ENCODE measurements around the gene PRDM11.

PRDM11 gene

DNA sequence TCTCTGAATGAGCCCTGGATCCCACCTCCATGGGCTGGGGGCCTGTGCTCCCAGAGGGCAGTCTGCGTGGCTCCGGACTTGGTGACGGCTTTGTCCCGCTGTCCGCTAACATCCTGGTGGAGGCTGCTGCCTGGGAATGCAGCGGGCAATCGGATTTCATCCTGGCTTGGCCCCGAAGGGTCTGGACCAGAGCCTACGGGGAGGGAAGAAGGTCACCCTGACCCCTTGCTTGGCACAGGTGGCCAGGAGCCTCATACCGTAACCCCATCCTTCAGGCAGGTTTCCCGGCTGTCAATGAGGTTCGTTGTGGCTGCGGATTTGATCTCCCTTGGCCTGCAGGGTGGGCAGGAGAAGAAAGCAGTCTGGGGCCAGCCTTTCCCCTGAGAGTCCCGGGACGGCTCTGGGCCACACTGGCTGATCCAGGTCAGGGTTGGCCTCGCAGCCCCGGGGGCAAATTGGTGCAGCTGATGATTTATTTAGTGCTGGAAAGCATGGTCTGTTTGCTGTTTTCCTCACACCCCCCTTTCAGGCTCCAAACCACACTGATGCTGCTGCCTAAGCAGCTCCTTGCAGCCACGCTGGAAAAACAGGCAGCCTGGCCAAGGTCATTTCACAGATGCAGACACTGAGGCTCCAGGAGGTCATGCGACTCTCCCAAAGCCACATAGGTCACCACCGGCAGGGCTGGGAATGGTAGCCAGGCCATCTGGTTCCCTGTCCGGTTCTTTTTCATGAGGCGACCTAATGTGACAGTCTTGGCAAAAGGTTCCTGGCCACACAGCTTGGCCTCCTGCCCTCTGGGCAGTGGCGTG, 15.0 kb downstream of the PRDM11 start:
- TF ChIP-seq, protein P1, sequence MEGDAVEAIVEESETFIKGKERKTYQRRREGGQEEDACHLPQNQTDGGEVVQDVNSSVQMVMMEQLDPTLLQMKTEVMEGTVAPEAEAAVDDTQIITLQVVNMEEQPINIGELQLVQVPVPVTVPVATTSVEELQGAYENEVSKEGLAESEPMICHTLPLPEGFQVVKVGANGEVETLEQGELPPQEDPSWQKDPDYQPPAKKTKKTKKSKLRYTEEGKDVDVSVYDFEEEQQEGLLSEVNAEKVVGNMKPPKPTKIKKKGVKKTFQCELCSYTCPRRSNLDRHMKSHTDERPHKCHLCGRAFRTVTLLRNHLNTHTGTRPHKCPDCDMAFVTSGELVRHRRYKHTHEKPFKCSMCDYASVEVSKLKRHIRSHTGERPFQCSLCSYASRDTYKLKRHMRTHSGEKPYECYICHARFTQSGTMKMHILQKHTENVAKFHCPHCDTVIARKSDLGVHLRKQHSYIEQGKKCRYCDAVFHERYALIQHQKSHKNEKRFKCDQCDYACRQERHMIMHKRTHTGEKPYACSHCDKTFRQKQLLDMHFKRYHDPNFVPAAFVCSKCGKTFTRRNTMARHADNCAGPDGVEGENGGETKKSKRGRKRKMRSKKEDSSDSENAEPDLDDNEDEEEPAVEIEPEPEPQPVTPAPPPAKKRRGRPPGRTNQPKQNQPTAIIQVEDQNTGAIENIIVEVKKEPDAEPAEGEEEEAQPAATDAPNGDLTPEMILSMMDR (IDR thresholded peaks at IDR 0.05) = no peak

DNA sequence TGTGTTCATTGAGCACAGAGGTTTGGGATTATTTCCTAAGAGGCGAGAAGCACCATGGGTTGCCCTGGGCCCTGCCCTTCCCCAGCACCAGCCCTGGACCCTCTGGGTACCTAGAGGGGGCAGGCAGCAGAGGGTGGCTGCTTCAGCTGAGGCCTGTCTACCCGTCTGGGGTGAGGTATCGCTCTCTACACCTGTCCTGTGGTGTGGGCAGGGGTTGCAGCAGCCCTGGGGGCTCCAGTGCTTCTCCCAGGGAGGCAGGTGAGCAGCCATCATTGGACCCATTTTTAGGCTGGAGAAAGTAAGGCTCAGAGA, 15.6 kb downstream of the PRDM11 start:
- TF ChIP-seq, protein P1 (IDR thresholded peaks at IDR 0.05) = no peak

DNA sequence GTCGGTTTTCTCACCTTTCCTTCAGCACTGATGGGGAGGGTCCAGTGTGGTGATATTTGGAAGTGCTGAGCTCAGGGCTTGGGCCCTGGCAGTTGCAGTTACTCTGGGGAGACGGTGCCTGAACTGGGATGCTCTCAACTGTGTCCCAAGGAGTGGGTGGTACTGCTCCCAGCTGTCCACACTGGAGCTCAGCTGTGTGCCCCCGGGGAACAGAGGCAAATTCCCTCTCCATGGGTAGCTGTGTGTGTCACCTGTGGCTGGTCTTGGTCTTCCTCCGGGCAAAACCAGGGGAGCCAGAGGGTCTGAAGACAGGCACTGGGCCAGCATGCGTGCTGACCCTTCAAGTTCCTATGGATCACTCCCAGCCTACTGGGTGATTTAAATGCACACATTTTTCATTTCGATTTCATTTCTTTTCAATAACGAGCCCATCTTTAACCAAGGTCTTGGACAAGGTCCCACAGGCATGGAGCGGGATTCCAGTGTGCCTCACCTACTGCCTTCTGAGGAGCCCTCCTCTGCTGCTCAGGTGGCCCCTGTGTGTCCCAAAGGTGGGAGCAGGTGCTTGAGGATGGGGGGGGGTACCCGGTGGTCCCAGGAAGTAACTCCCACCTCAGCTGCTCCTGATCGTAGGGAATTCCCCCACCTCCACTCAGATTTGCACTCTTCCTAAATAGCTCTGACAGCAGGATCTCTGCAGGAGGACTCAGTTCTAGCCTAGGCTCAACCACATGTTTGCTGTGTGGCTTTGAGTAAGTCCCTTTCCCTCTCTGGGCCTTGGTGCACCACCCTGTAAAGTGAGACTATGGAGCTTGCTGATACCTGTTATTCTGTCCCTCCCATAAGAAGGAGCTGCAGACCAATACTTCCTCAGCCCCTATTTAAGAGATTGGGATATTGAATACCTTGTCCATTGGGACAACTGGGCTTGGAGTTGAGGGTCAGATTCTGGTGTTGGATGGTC, 16.8 kb downstream of the PRDM11 start:
- TF ChIP-seq, protein P1 (IDR thresholded peaks at IDR 0.05) = no peak

DNA sequence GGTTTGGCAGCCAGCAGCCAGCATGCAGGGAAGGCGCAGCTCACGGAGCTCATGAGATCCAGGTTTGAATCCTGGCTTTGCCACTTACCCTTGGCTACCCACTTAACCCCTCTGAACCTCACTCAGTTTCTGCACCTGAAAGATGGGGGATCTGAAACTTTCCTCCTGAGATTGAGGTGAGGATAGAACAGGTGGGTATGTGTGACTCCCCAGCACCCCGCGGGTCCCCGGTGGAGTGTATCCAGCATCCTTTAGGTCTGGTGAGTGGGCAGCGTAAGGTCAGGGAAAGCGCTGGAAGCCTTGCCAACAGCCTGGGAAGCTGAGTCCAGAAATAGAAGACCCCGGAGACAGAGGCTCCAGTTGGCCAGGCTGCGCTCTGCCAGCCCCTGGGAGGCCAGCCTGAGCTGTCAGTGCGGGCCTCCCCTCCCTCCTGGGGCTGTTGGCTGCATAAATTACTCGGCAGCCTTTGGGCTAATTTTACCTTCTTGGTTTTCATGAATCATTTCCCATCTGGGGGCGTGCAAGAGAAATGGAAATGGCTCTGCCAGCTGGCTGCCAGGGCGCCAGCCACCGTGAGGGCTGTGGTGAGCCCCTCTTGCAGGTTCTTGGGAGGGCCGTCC, 17.6 kb downstream of the PRDM11 start:
- TF ChIP-seq, protein P1 (IDR thresholded peaks at IDR 0.05) = no peak

DNA sequence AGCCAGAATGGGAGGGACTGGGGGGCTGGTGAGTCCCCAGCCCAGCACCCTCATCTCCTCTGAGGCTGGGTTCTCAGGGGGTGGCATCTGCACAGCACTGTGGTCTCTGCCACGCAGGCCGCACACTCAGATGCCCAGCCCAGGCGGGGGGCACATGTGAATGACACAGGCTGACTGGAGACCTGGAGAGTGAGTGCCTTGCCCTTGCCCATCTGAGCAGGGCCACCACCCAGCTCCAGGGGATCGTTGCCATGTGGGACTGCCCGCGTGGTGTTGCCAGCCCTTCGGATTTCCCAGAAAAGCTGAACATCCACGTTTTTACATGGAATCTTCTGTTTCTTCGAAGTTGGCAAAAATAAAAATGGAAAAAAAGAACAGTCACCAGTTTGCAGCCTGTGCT, 18.9 kb downstream of the PRDM11 start:
- TF ChIP-seq, protein P1 (IDR thresholded peaks at IDR 0.05) = no peak

DNA sequence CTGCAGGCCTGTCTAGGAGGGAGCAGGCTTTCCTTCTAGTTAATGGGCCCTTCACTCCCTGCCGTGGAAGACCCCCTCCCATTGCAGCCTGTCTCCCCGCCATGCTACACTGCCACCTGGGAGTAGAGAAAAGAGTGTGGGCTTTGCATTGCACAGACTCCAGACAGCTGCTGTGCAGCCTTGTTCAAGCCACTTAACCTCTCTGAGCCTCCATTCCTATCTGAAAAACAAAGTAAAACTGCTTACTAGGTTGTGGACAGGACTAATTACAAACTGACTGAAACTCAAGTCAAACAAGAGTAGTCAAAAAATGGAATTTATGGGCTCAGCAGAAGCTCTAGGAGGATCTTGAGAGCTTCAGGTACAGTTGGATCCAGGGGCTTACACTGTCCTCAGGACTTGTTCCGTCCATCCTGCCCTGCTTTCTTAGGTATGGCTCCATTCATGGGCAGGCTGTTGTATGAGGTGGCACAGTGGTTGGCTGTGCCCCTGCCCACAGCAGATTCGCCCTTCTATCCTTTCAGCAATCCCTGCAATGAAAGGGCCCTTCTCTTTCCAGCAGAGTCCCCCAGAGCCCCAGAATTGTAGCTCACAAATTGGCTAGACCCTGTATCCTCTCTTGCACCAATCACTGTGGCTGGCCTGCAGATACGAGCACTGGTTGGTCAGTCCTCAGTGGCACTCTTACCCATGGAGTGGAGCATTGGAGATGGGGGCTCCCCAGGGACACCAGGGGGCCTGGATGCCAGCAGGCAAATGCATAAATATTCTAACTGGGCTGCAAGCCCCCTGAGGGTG, 19.6 kb downstream of the PRDM11 start:
- TF ChIP-seq, protein P1 (IDR thresholded peaks at IDR 0.05) = no peak

DNA sequence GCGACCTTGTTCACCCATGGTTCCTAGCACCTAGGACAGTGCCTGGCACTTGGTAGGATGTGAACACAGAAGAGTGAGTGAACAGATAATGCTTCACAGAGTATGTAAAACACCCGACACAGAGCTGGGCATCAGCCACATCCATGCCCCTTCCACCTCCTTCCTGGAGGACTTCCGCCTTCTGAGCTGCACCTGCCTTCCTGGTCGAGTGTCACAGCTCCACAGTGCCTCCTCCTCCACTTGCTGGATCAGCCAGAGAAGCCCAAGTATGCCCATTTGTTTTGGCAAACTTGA, 20.1 kb downstream of the PRDM11 start:
- TF ChIP-seq, protein P1 (IDR thresholded peaks at IDR 0.05) = no peak
